Measurements from ENCODE around the gene SSTR4.

Gene SSTR4

GRCh38 chr20:23017516-23017915 is 17.6 kb upstream of the SSTR4 start:
- Histone ChIP-seq H3K9me2 (replicated peaks; ENCODE audit: low read depth, low read length) (no peaks in the 10 kb centered on the region), H3K4me2 (ENCODE audit: low read depth, low read length, poor library complexity, severe bottlenecking) (no peak overlapping the region), H3K4me3 (ENCODE audit: low read length, poor library complexity, severe bottlenecking) (no peak overlapping the region), H2AFZ (ENCODE audit: low read length) (no peak overlapping the region), H3F3A (ENCODE audit: low read depth) (no peaks in the 10 kb centered on the region), H3K27me3 (ENCODE audit: insufficient read depth, low read length, poor library complexity, severe bottlenecking) (no peaks in the 10 kb centered on the region), H4K20me1 (ENCODE audit: insufficient read depth, low read length, poor library complexity, severe bottlenecking) (no peaks in the 10 kb centered on the region), H3K9me3 (ENCODE audit: insufficient read depth, low read depth, low read length) (no peaks in the 10 kb centered on the region), H3K36me3 (ENCODE audit: insufficient read depth, low read length) (no peaks in the 10 kb centered on the region), H3K79me2 (ENCODE audit: insufficient read depth, low read length) (no peaks in the 10 kb centered on the region), H3K4me1 (ENCODE audit: insufficient read depth, low read length, poor library complexity, severe bottlenecking) (no peaks in the 10 kb centered on the region), H3K9ac (ENCODE audit: low read depth, low read length, poor library complexity, severe bottlenecking) (no peak overlapping the region)
- no peak for TF ChIP-seq EZH2phosphoT487 (IDR thresholded peaks at IDR 0.05; ENCODE audit: borderline replicate concordance)

- Histone ChIP-seq H3K27me3 (ENCODE audit: insufficient read depth, low read length, poor library complexity, severe bottlenecking) (no peaks in the 10 kb centered on the region), H3K9me3 (ENCODE audit: insufficient read depth, low read depth, low read length) (no peaks in the 10 kb centered on the region), H3K4me3 (ENCODE audit: low read length, poor library complexity, severe bottlenecking) (no peak overlapping the region), H4K20me1 (ENCODE audit: insufficient read depth, low read length, poor library complexity, severe bottlenecking) (no peaks in the 10 kb centered on the region), H2AFZ (ENCODE audit: low read length) (no peak overlapping the region), H3K9ac (ENCODE audit: low read depth, low read length, poor library complexity, severe bottlenecking) (no peak overlapping the region), H3K4me1 (ENCODE audit: insufficient read depth, low read length, poor library complexity, severe bottlenecking) (no peaks in the 10 kb centered on the region), H3K79me2 (ENCODE audit: insufficient read depth, low read length) (no peaks in the 10 kb centered on the region), H3K4me2 (ENCODE audit: low read depth, low read length, poor library complexity, severe bottlenecking) (no peak overlapping the region), H3F3A (ENCODE audit: low read depth) (no peaks in the 10 kb centered on the region), H3K9me2 (replicated peaks; ENCODE audit: low read depth, low read length) (no peaks in the 10 kb centered on the region), H3K36me3 (ENCODE audit: insufficient read depth, low read length) (no peaks in the 10 kb centered on the region)
- no peak for TF ChIP-seq EZH2phosphoT487 (IDR thresholded peaks at IDR 0.05; ENCODE audit: borderline replicate concordance)
- TF ChIP-seq, protein P1, sequence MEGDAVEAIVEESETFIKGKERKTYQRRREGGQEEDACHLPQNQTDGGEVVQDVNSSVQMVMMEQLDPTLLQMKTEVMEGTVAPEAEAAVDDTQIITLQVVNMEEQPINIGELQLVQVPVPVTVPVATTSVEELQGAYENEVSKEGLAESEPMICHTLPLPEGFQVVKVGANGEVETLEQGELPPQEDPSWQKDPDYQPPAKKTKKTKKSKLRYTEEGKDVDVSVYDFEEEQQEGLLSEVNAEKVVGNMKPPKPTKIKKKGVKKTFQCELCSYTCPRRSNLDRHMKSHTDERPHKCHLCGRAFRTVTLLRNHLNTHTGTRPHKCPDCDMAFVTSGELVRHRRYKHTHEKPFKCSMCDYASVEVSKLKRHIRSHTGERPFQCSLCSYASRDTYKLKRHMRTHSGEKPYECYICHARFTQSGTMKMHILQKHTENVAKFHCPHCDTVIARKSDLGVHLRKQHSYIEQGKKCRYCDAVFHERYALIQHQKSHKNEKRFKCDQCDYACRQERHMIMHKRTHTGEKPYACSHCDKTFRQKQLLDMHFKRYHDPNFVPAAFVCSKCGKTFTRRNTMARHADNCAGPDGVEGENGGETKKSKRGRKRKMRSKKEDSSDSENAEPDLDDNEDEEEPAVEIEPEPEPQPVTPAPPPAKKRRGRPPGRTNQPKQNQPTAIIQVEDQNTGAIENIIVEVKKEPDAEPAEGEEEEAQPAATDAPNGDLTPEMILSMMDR (conservative IDR thresholded peaks at IDR 0.05; ENCODE audit: low read length), result no peak
Observed at GRCh38 chr20:23018432-23018831, 16.7 kb upstream of the SSTR4 start.

- no peaks in the 10 kb centered on the region for H3K36me3 ChIP-seq (ENCODE audit: insufficient read depth, low read length)
- H3K9me3 ChIP-seq (ENCODE audit: insufficient read depth, low read depth, low read length), result no peaks in the 10 kb centered on the region
- TF ChIP-seq, protein P1 (conservative IDR thresholded peaks at IDR 0.05; ENCODE audit: low read length), result no peak
- no peak for TF ChIP-seq EZH2phosphoT487 (IDR thresholded peaks at IDR 0.05; ENCODE audit: borderline replicate concordance)
Observed at GRCh38 chr20:23018941-23019340, 16.2 kb upstream of the SSTR4 start.

GRCh38 chr20:23019403-23019802 is 15.7 kb upstream of the SSTR4 start:
- no peaks in the 10 kb centered on the region for H3K4me1 ChIP-seq (ENCODE audit: insufficient read depth, low read length, poor library complexity, severe bottlenecking)
- H3K9me2 ChIP-seq (replicated peaks; ENCODE audit: low read depth, low read length), result no peaks in the 10 kb centered on the region
- H4K20me1 ChIP-seq (ENCODE audit: insufficient read depth, low read length, poor library complexity, severe bottlenecking), result no peaks in the 10 kb centered on the region
- no peaks in the 10 kb centered on the region for H3F3A ChIP-seq (ENCODE audit: low read depth)
- no peak overlapping the region for H3K4me2 ChIP-seq (ENCODE audit: low read depth, low read length, poor library complexity, severe bottlenecking)
- no peaks in the 10 kb centered on the region for H3K36me3 ChIP-seq (ENCODE audit: insufficient read depth, low read length)
- no peaks in the 10 kb centered on the region for H3K79me2 ChIP-seq (ENCODE audit: insufficient read depth, low read length)
- no peak overlapping the region for H3K4me3 ChIP-seq (ENCODE audit: low read length, poor library complexity, severe bottlenecking)
- no peak overlapping the region for H2AFZ ChIP-seq (ENCODE audit: low read length)
- H3K9ac ChIP-seq (ENCODE audit: low read depth, low read length, poor library complexity, severe bottlenecking), result no peak overlapping the region
- no peaks in the 10 kb centered on the region for H3K9me3 ChIP-seq (ENCODE audit: insufficient read depth, low read depth, low read length)
- no peaks in the 10 kb centered on the region for H3K27me3 ChIP-seq (ENCODE audit: insufficient read depth, low read length, poor library complexity, severe bottlenecking)
- TF ChIP-seq, protein P1 (conservative IDR thresholded peaks at IDR 0.05; ENCODE audit: low read length), result no peak
- TF ChIP-seq EZH2phosphoT487 (IDR thresholded peaks at IDR 0.05; ENCODE audit: borderline replicate concordance), result no peak

More at GRCh38 chr20:23018941-23019340, 16.2 kb upstream of the SSTR4 start:
- H3F3A ChIP-seq (ENCODE audit: low read depth), result no peaks in the 10 kb centered on the region
- no peaks in the 10 kb centered on the region for H3K27me3 ChIP-seq (ENCODE audit: insufficient read depth, low read length, poor library complexity, severe bottlenecking)
- H3K9me2 ChIP-seq (replicated peaks; ENCODE audit: low read depth, low read length), result no peaks in the 10 kb centered on the region
- no peak overlapping the region for H3K4me2 ChIP-seq (ENCODE audit: low read depth, low read length, poor library complexity, severe bottlenecking)
- no peak overlapping the region for H2AFZ ChIP-seq (ENCODE audit: low read length)
- no peak overlapping the region for H3K9ac ChIP-seq (ENCODE audit: low read depth, low read length, poor library complexity, severe bottlenecking)
- H4K20me1 ChIP-seq (ENCODE audit: insufficient read depth, low read length, poor library complexity, severe bottlenecking), result no peaks in the 10 kb centered on the region
- H3K4me3 ChIP-seq (ENCODE audit: low read length, poor library complexity, severe bottlenecking), result no peak overlapping the region
- H3K79me2 ChIP-seq (ENCODE audit: insufficient read depth, low read length), result no peaks in the 10 kb centered on the region
- H3K4me1 ChIP-seq (ENCODE audit: insufficient read depth, low read length, poor library complexity, severe bottlenecking), result no peaks in the 10 kb centered on the region
